Right ventricle myocardium inferior (tissue), 1 donor: ENCODE results near the gene KCNJ6. TPM values are rescaled to one million over a fixed set of nuclear protein-coding genes. Genes with fewer than 3 reads are reported as not detected.

ENCODE experiments used
- ATAC-seq: fragments of 200-7000 bp; cut with Tn5 transposase; one replicate; pipeline ENCODE4 v1.9.1; 2020; ENCODE audit warnings: mild to moderate bottlenecking, moderate library complexity
- DNase-seq: peaks from one replicate; pipeline ENCODE4 v3.0.0; 2021; ENCODE audit errors: missing footprints
- intact Hi-C: fragments of 100-400 bp; cut with DNase I; formaldehyde crosslinking; loops from one replicate; pipeline ENCODE4 v1.11.0; 2022
- total RNA-seq: library from RNA; stranded (reverse); fragmentation: NEBNext Ultra II Directional; extraction: Animal tissue kit (Norgen Biotek cat#: 25700); gene quantifications from one replicate; pipeline ENCODE4 v1.2.1, GENCODE V29; 2021
- donor health status: DM: no; HTN: yes; CAD: no; lungs with severe emphysema.

The KCNJ6 gene
- total RNA-seq, 1 donor from 2014 or later = not detected

GRCh38 chr21:37909936-37910335 lies 6.3 kb downstream of the KCNJ6 start:
- ATAC-seq = no peak
- intact Hi-C loops = no loop called here
- DNase-seq = no peak

GRCh38 chr21:37908691-37909090 lies 7.6 kb downstream of the KCNJ6 start:
- intact Hi-C loops = no loop called here
- DNase-seq (no peak), ATAC-seq (no peak)

GRCh38 chr21:37907076-37907475 lies 9.2 kb downstream of the KCNJ6 start:
- no peak for DNase-seq
- intact Hi-C loops = no loop called here
- ATAC-seq = no peak

GRCh38 chr21:37905291-37905690 lies 11.0 kb downstream of the KCNJ6 start:
- no peak for ATAC-seq
- intact Hi-C loops = no loop called here
- no peak for DNase-seq

GRCh38 chr21:37904856-37905255 lies 11.4 kb downstream of the KCNJ6 start:
- ATAC-seq (peak; percentile 91), DNase-seq (no peak)
- intact Hi-C loops = no loop called here

- DNase-seq (no peak), ATAC-seq (no peak)
- intact Hi-C loops = no loop called here
Measured at GRCh38 chr21:37903396-37903795, 12.9 kb downstream of the KCNJ6 start.

- intact Hi-C loops = no loop called here
- no peak for ATAC-seq
- DNase-seq = no peak
Measured at GRCh38 chr21:37899146-37899545, 17.1 kb downstream of the KCNJ6 start.

GRCh38 chr21:37896788-37897187 lies 19.5 kb downstream of the KCNJ6 start:
- intact Hi-C loops = no loop called here
- DNase-seq (no peak), ATAC-seq (no peak)

- intact Hi-C loops = no loop called here
- no peak for ATAC-seq
- no peak for DNase-seq
Measured at GRCh38 chr21:37891972-37892371, 24.3 kb downstream of the KCNJ6 start.

GRCh38 chr21:37888659-37889058 lies 27.6 kb downstream of the KCNJ6 start:
- no peak for ATAC-seq
- intact Hi-C loops = no loop called here
- DNase-seq = no peak

GRCh38 chr21:37886726-37887299 lies 29.4 kb downstream of the KCNJ6 start:
- intact Hi-C loops = no loop called here
- ATAC-seq (no peak), DNase-seq (no peak)

GRCh38 chr21:37886120-37886519 lies 30.1 kb downstream of the KCNJ6 start:
- ATAC-seq (no peak), DNase-seq (no peak)
- intact Hi-C loops = no loop called here

- ATAC-seq = no peak
- DNase-seq = no peak
- intact Hi-C loops = no loop called here
Measured at GRCh38 chr21:37878946-37879660, 37.2 kb downstream of the KCNJ6 start.

- ATAC-seq (no peak), DNase-seq (no peak)
- intact Hi-C loops = no loop called here
Measured at GRCh38 chr21:37877888-37878684, 38.2 kb downstream of the KCNJ6 start.

- intact Hi-C loops = no loop called here
- ATAC-seq (no peak), DNase-seq (no peak)
Measured at GRCh38 chr21:37877171-37877570, 39.1 kb downstream of the KCNJ6 start.

- intact Hi-C loops = no loop called here
- DNase-seq = no peak
- no peak for ATAC-seq
Measured at GRCh38 chr21:37876561-37876960, 39.7 kb downstream of the KCNJ6 start.

- no peak for DNase-seq
- peak; percentile 34 for ATAC-seq
- intact Hi-C loops = no loop called here
Measured at GRCh38 chr21:37874904-37875780, 41.1 kb downstream of the KCNJ6 start.

- ATAC-seq (no peak), DNase-seq (no peak)
- intact Hi-C loops = no loop called here
Measured at GRCh38 chr21:37874481-37874880, 41.8 kb downstream of the KCNJ6 start.

GRCh38 chr21:37873655-37874054 lies 42.6 kb downstream of the KCNJ6 start:
- DNase-seq = no peak
- no peak for ATAC-seq
- intact Hi-C loops = no loop called here
